Measurements from ENCODE around the gene STAG1. TPM values are rescaled to one million over a fixed set of nuclear protein-coding genes. Genes with fewer than 3 reads are reported as not detected.

Gene STAG1
- total and polyA plus RNA-seq, 2 of the 13 experiments (the other 11 are each of a cell fraction or from before 2014, with no cell fraction given), result 6.2 to 25.9 TPM

- H3K27me3 ChIP-seq (ENCODE audit: control insufficient read depth in 1 of 2, insufficient read depth in 2 of 2, low read length in 2 of 2), result no peaks in the 10 kb centered on the region
- H3K79me2 ChIP-seq (ENCODE audit: insufficient read depth, low read length), result no peaks in the 10 kb centered on the region
- DNase-seq (ENCODE audit: low spot score), result no peak
- 0 out of 2 replicates have a peak, but pooled peaks cover 4% of the 10 kb centered on the region for H3K4me1 ChIP-seq (ENCODE audit: insufficient read depth, low read length)
- ChIA-PET CTCF (ENCODE audit: low intra/inter-chr PET ratio, low total read pairs) (no interaction called here), POLR2A (interaction anchor here (2.2 kb wide), 1 partner anchor 81 kb away, joined by 6 read pairs; no protein-coding TSS in a partner anchor)
- WGBS (ENCODE audit: low lambda C conversion rate), result 90% methylated on average over 1 of the region's 1 CpG
- H3K4me3 ChIP-seq (replicated peaks in 1 of 3; ENCODE audit: insufficient read depth in 1 of 3, low read depth in 2 of 3, low read length in 3 of 3), result no peak overlapping the region
- no peak for FAIRE-seq
- H3K36me3 ChIP-seq (replicated peaks in 1 of 2; ENCODE audit: control insufficient read depth in 1 of 2, insufficient read depth in 2 of 2, low read length in 2 of 2), result peaks cover 24 to 52% of the 10 kb centered on the region in 2 experiments; a peak in 4 of 5 replicates
- no peak overlapping the region for H3K4me2 ChIP-seq (ENCODE audit: low read depth, low read length)
- no peak overlapping the region for H3K9ac ChIP-seq (ENCODE audit: insufficient read depth, low read depth, low read length)
- H3K27ac ChIP-seq (ENCODE audit: extremely low read length, insufficient read depth, low read length), result no peak overlapping the region
- intact Hi-C loops (cut with micrococcal nuclease; ENCODE audit: unreplicated experiment) (no loop called here), in situ Hi-C loops (cut with HindIII; ENCODE audit: extremely low pct_ligation_motif_present, low pct_unique_long_range_greater_than_20kb) (no loop called here)
- no peak for ATAC-seq
- no TSS peak for BruUV-seq (replicated peaks)
- no peak overlapping the region for H2AFZ ChIP-seq (ENCODE audit: low read length)
- no peaks in the 10 kb centered on the region for H3K9me3 ChIP-seq (ENCODE audit: low read length)
- H4K20me1 ChIP-seq (ENCODE audit: insufficient read depth, low read length), result no peaks in the 10 kb centered on the region
- TF ChIP-seq ZNF713 (CRISPR knock-in tag; IDR thresholded peaks at IDR 0.05) (no peak), SUZ12 (IDR thresholded peaks at IDR 0.05; ENCODE audit: low read depth, low read length) (no peak), SP5 (CRISPR knock-in tag; IDR thresholded peaks at IDR 0.05; ENCODE audit: borderline replicate concordance, low read depth) (no peak), XBP1 (CRISPR knock-in tag; IDR thresholded peaks at IDR 0.05) (no peak), ZNF207 (IDR thresholded peaks at IDR 0.05; ENCODE audit: borderline replicate concordance) (no peak), RFX5 (IDR thresholded peaks at IDR 0.05; ENCODE audit: low read depth, low read length) (no peak), EED (CRISPR knock-in tag; IDR thresholded peaks at IDR 0.05) (no peak), ZNF562 (CRISPR knock-in tag; IDR thresholded peaks at IDR 0.05; ENCODE audit: borderline replicate concordance) (no peak), ATF7 (IDR thresholded peaks at IDR 0.05) (no peak), ATF7 (CRISPR knock-in tag; IDR thresholded peaks at IDR 0.05) (no peak), ZNF335 (CRISPR knock-in tag; IDR thresholded peaks at IDR 0.05) (no peak), RFXANK (CRISPR knock-in tag; IDR thresholded peaks at IDR 0.05) (no peak), ZNF609 (CRISPR knock-in tag; IDR thresholded peaks at IDR 0.05; ENCODE audit: borderline replicate concordance) (no peak), ARNT2 (CRISPR knock-in tag; IDR thresholded peaks at IDR 0.05; ENCODE audit: low read depth) (no peak), ZSCAN5A (CRISPR knock-in tag; IDR thresholded peaks at IDR 0.05; ENCODE audit: borderline replicate concordance) (no peak), ZNF451 (CRISPR knock-in tag; IDR thresholded peaks at IDR 0.05) (no peak)
These were observed 419.9 kb downstream of the STAG1 start for GRCh38 chr3:136332302-136332701.

Measured in HepG2 (cell line).